ENCODE data around the gene VPS51. TPM values are rescaled to one million over a fixed set of nuclear protein-coding genes. Genes with fewer than 3 reads are reported as not detected.
A peak's percentile ranks its signal among the peaks of the same experiment; 100 is the strongest.

The VPS51 gene
- total and polyA plus RNA-seq, 9 of the 15 experiments (the other 6 are each of a cell fraction or from before 2014, with no cell fraction given) = 1.8 to 143 (median 46.8) TPM

GRCh38 chr11:65117206-65118096, 21.4 kb downstream of the VPS51 start, which contains the start of gene ZNHIT2 (continued):
- peak in 1 of 2 experiments; percentile 41 for TF ChIP-seq E2F6 (IDR thresholded peaks at IDR 0.05; ENCODE audit: borderline replicate concordance in 1 of 2, extremely low read depth in 1 of 2, insufficient read depth in 1 of 2, insufficient read length in 1 of 2, low read depth in 1 of 2, low read length in 1 of 2, poor library complexity in 1 of 2, severe bottlenecking in 1 of 2)
- no peak for TF ChIP-seq ZNF197 (CRISPR knock-in tag; IDR thresholded peaks at IDR 0.05; ENCODE audit: low read depth)
- no peak for TF ChIP-seq SRSF7 (optimal IDR thresholded peaks at IDR 0.05; ENCODE audit: low read depth, low read length)
- no peak for TF ChIP-seq ZNF449 (CRISPR knock-in tag; IDR thresholded peaks at IDR 0.05)
- no peak for TF ChIP-seq TSHZ1 (CRISPR knock-in tag; IDR thresholded peaks at IDR 0.05)
- no peak for TF ChIP-seq NELFE (IDR thresholded peaks at IDR 0.05; ENCODE audit: insufficient read depth, insufficient read length)
- no peak for TF ChIP-seq ZNF780A (CRISPR knock-in tag; IDR thresholded peaks at IDR 0.05)
- TF ChIP-seq SMAD3 (CRISPR knock-in tag; conservative IDR thresholded peaks at IDR 0.05) = no peak
- no peak for TF ChIP-seq TRIM24 (IDR thresholded peaks at IDR 0.05)
- TF ChIP-seq GTF2B (IDR thresholded peaks at IDR 0.05; ENCODE audit: extremely low read depth, insufficient read length) = no peak
- peak; percentile 94 for TF ChIP-seq PHF8 (IDR thresholded peaks at IDR 0.05; ENCODE audit: borderline replicate concordance, low read length)
- peak; percentile 74; the same call in 1 of the 2 replicates for TF ChIP-seq JUN (IDR thresholded peaks at IDR 0.05; ENCODE audit: borderline replicate concordance, low read depth, low read length)
- no peak for TF ChIP-seq JUN (CRISPR knock-in tag; IDR thresholded peaks at IDR 0.05; ENCODE audit: borderline replicate concordance)
- TF ChIP-seq YY1 (IDR thresholded peaks at IDR 0.05; ENCODE audit: borderline replicate concordance in 1 of 3, control insufficient read depth in 1 of 3, extremely low read depth in 1 of 3, insufficient read depth in 3 of 3, insufficient read length in 1 of 3, insufficient replicate concordance in 2 of 3, low read depth in 1 of 3, low read length in 2 of 3) = peak in 1 of 3 experiments; percentile 57
- TF ChIP-seq CSDE1 (IDR thresholded peaks at IDR 0.05) = no peak; a peak in 1 of 4 replicates
- no peak for TF ChIP-seq BCL6 (CRISPR knock-in tag; IDR thresholded peaks at IDR 0.05)
- TF ChIP-seq MCM7 (IDR thresholded peaks at IDR 0.05) = no peak
- TF ChIP-seq ZBTB7A (IDR thresholded peaks at IDR 0.05; ENCODE audit: borderline replicate concordance, control insufficient read depth, low read depth, low read length) = no peak; the same call in 1 of the 2 replicates
- no peak for TF ChIP-seq ARHGAP35 (IDR thresholded peaks at IDR 0.05; ENCODE audit: partially characterized antibody)
- peak; percentile 28 for TF ChIP-seq NCOR1 (IDR thresholded peaks at IDR 0.05)

All from K562 (cell line).